H1 (cell line): ENCODE measurements around the gene PDE8B. TPM values are rescaled to one million over a fixed set of nuclear protein-coding genes. Genes with fewer than 3 reads are reported as not detected.

Experiments used
- CTCF ChIA-PET: fragments of 300-600 bp; sonication (Branson Sonifier 250); formaldehyde crosslinking; loops from one replicate; lab custom pipeline; 2021; ENCODE audit not compliant: partially characterized antibody; lab: Charles Lee
- POLR2A ChIA-PET: fragments of 300-600 bp; sonication (Branson Sonifier 250); formaldehyde crosslinking; loops from one replicate; lab custom pipeline; 2021; ENCODE audit warnings: inconsistent platforms; ENCODE audit not compliant: partially characterized antibody; lab: Charles Lee
- DNase-seq, 2 experiments: peaks; one replicate each; pipeline versions ENCODE4 v3.0.0 to v3.0.0-alpha.2; 2010 to 2022; ENCODE audit warnings: low spot score in 2 of 2, low read depth in 1 of 2, mixed read lengths in 1 of 2
- FAIRE-seq: peaks from 2 replicates; lab custom pipeline; 2011; peaks lifted over from hg19 to GRCh38; lab: Jason Lieb, UNC
- H2AFZ ChIP-seq: 2 replicates; pipeline ENCODE4 v1.8.1; 2012; ENCODE audit warnings: low read length, inconsistent platforms
- H2AK5ac ChIP-seq: 2 replicates; pipeline ENCODE4 v1.6.1; 2013; ENCODE audit warnings: low read depth, low read length
- H2BK120ac ChIP-seq: replicated peaks from 2 replicates; pipeline ENCODE3; 2013; ENCODE audit warnings: low read depth, low read length, inconsistent platforms
- H2BK12ac ChIP-seq: 2 replicates; pipeline ENCODE4 v1.6.1; 2013; ENCODE audit warnings: low read depth, low read length
- H2BK15ac ChIP-seq: 2 replicates; pipeline ENCODE4 v1.6.1; 2013; ENCODE audit warnings: low read length
- H2BK20ac ChIP-seq: 2 replicates; pipeline ENCODE4 v1.6.1; 2013; ENCODE audit warnings: low read length
- H2BK5ac ChIP-seq: 2 replicates; pipeline ENCODE4 v1.6.1; 2013; ENCODE audit warnings: low read depth, low read length
- H3K14ac ChIP-seq: 2 replicates; pipeline ENCODE4 v1.6.1; 2013; ENCODE audit warnings: inconsistent platforms; ENCODE audit not compliant: insufficient read length
- H3K18ac ChIP-seq: 2 replicates; pipeline ENCODE4 v1.6.1; 2013; ENCODE audit warnings: low read length; ENCODE audit errors: extremely low read depth
- H3K23ac ChIP-seq: 2 replicates; pipeline ENCODE4 v1.6.1; 2013; ENCODE audit warnings: inconsistent platforms; ENCODE audit not compliant: insufficient read length
- H3K23me2 ChIP-seq: 2 replicates; pipeline ENCODE4 v1.6.1; 2013; ENCODE audit warnings: low read depth, low read length
- H3K27ac ChIP-seq: 2 replicates; pipeline ENCODE4 v1.6.1; 2011; ENCODE audit warnings: low read depth, low read length, inconsistent platforms
- H3K27me3 ChIP-seq, 4 experiments: replicated peaks in 1 of 4; 1 replicate in 1 of 4; 2 replicates in 3 of 4; pipeline versions ENCODE4 v1.6.1 to v1.8.1; 2011 to 2013; ENCODE audit warnings: low read length in 3 of 4, mild to moderate bottlenecking in 3 of 4, inconsistent platforms in 2 of 4, mixed read lengths in 2 of 4, moderate library complexity in 1 of 4; ENCODE audit not compliant: control insufficient read depth in 3 of 4, insufficient read depth in 3 of 4; ENCODE audit errors: extremely low read depth in 1 of 4
- H3K36me3 ChIP-seq, 4 experiments: 2 replicates each; pipeline versions ENCODE4 v1.6.1 to v1.8.1; 2011 to 2013; ENCODE audit warnings: mild to moderate bottlenecking in 4 of 4, low read length in 3 of 4, moderate library complexity in 2 of 4, control low read depth in 1 of 4, inconsistent platforms in 1 of 4; ENCODE audit not compliant: insufficient read depth in 4 of 4, control insufficient read depth in 2 of 4
- H3K4ac ChIP-seq: replicated peaks from 2 replicates; pipeline ENCODE3; 2013; ENCODE audit warnings: low read length, low read depth, mixed read lengths, inconsistent platforms; ENCODE audit not compliant: insufficient read length
- H3K4me1 ChIP-seq, 4 experiments: replicated peaks in 1 of 4; 1 replicate in 1 of 4; 2 replicates in 3 of 4; pipeline versions ENCODE4 v1.6.1 to v1.8.1; 2011 to 2013; ENCODE audit warnings: low read length in 3 of 4, inconsistent platforms in 2 of 4, mixed read lengths in 1 of 4; ENCODE audit not compliant: insufficient read depth in 4 of 4, control insufficient read depth in 3 of 4
- H3K4me2 ChIP-seq, 2 experiments: 2 replicates each; pipeline versions ENCODE4 v1.6.1 to v1.8.1; 2011 to 2013; ENCODE audit warnings: low read depth in 2 of 2, low read length in 2 of 2, control low read depth in 1 of 2, inconsistent platforms in 1 of 2, mild to moderate bottlenecking in 1 of 2; ENCODE audit not compliant: insufficient read depth in 1 of 2
- H3K4me3 ChIP-seq, 4 experiments: fragments of 200-600, 300-600 bp in 1 of 4; sonication (generic), shearing (Covaris generic), sonication (Bioruptor Twin) in 1 of 4; 2 replicates each; pipeline versions ENCODE4 v1.5.1 to v1.8.1; 2011 to 2016; ENCODE audit warnings: low read length in 4 of 4, low read depth in 3 of 4, control low read depth in 2 of 4, inconsistent platforms in 2 of 4, mild to moderate bottlenecking in 2 of 4, mixed read lengths in 1 of 4, moderate library complexity in 1 of 4; ENCODE audit not compliant: insufficient read depth in 2 of 4; ENCODE audit errors: extremely low read depth in 1 of 4
- H3K56ac ChIP-seq: replicated peaks from 2 replicates; pipeline ENCODE3; 2013; ENCODE audit warnings: low read depth, mild to moderate bottlenecking, mixed read lengths, low read length, inconsistent platforms; ENCODE audit not compliant: insufficient read length
- H3K79me1 ChIP-seq: 2 replicates; pipeline ENCODE4 v1.6.1; 2013; ENCODE audit warnings: low read depth, low read length, control low read depth
- H3K79me2 ChIP-seq, 2 experiments: 2 replicates each; pipeline versions ENCODE4 v1.6.1 to v1.8.1; 2012 to 2013; ENCODE audit warnings: low read length in 2 of 2, mild to moderate bottlenecking in 2 of 2, inconsistent platforms in 1 of 2; ENCODE audit not compliant: insufficient read depth in 2 of 2, control insufficient read depth in 1 of 2
- H3K9ac ChIP-seq, 4 experiments: replicated peaks in 1 of 4; 1 replicate in 1 of 4; 2 replicates in 3 of 4; pipeline versions ENCODE4 v1.6.1 to v1.8.1; 2011 to 2013; ENCODE audit warnings: low read depth in 3 of 4, low read length in 3 of 4, control low read depth in 2 of 4, mild to moderate bottlenecking in 2 of 4, moderate library complexity in 2 of 4, inconsistent platforms in 1 of 4; ENCODE audit errors: extremely low read depth in 1 of 4
- H3K9me3 ChIP-seq, 2 experiments: 2 replicates each; pipeline versions ENCODE4 v1.6.1 to v1.8.1; 2012 to 2013; ENCODE audit warnings: mild to moderate bottlenecking in 2 of 2, moderate library complexity in 2 of 2, control low read depth in 1 of 2, inconsistent platforms in 1 of 2, low read depth in 1 of 2, low read length in 1 of 2, mixed read lengths in 1 of 2; ENCODE audit not compliant: insufficient read depth in 2 of 2
- H4K20me1 ChIP-seq, 2 experiments: replicated peaks in 1 of 2; 2 replicates each; pipeline versions ENCODE3 to v1.8.1; 2011 to 2013; ENCODE audit warnings: inconsistent platforms in 2 of 2, low read length in 2 of 2, mild to moderate bottlenecking in 1 of 2; ENCODE audit not compliant: insufficient read depth in 2 of 2, control insufficient read depth in 1 of 2
- H4K5ac ChIP-seq: 2 replicates; pipeline ENCODE4 v1.6.1; 2013; ENCODE audit warnings: low read length, low read depth, mixed read lengths, inconsistent platforms; ENCODE audit not compliant: insufficient read length
- H4K8ac ChIP-seq: 2 replicates; pipeline ENCODE4 v1.8.0; 2013; ENCODE audit warnings: mild to moderate bottlenecking, moderate library complexity, low read length, inconsistent platforms; ENCODE audit not compliant: insufficient read depth; ENCODE audit errors: extremely low read depth
- H4K91ac ChIP-seq: replicated peaks from 2 replicates; pipeline ENCODE3; 2013; ENCODE audit warnings: low read length, mixed read lengths, inconsistent platforms; ENCODE audit not compliant: insufficient read length
- ATF2 ChIP-seq: IDR thresholded peaks from 2 replicates; pipeline ENCODE4 v1.6.1; 2012; ENCODE audit warnings: low read length, inconsistent platforms
- BACH1 ChIP-seq: IDR thresholded peaks from 2 replicates; pipeline ENCODE4 v1.6.1; 2012; ENCODE audit warnings: low read length, improper control_type of control experiment
- BRCA1 ChIP-seq: IDR thresholded peaks from 2 replicates; pipeline ENCODE4 v1.6.1; 2012; ENCODE audit warnings: low read depth, low read length, improper control_type of control experiment
- CBX8 ChIP-seq: fragments of 300-800, 300-1000 bp; sonication (generic); IDR thresholded peaks from 2 replicates; pipeline ENCODE4 v1.7.1; 2016; ENCODE audit warnings: low read depth, low read length, borderline replicate concordance
- EP300 ChIP-seq, 2 experiments: IDR thresholded peaks; 1 replicate in 1 of 2; 2 replicates in 1 of 2; pipeline ENCODE4 v1.6.1; 2011 to 2012; ENCODE audit warnings: low read depth in 2 of 2, low read length in 2 of 2, mild to moderate bottlenecking in 2 of 2, borderline replicate concordance in 1 of 2, inconsistent platforms in 1 of 2, moderate library complexity in 1 of 2
- KDM4A ChIP-seq: IDR thresholded peaks from one replicate; pipeline ENCODE4 v1.7.1; 2012; ENCODE audit warnings: low read depth, mild to moderate bottlenecking, moderate library complexity, low read length, inconsistent platforms; ENCODE audit not compliant: severe bottlenecking
- RBBP5 ChIP-seq: IDR thresholded peaks from 2 replicates; pipeline ENCODE4 v1.7.1; 2012; ENCODE audit warnings: low read depth, mild to moderate bottlenecking, inconsistent platforms, low read length, moderate library complexity, borderline replicate concordance
- SIX5 ChIP-seq: IDR thresholded peaks from 2 replicates; pipeline ENCODE4 v1.6.1; 2011; ENCODE audit warnings: mild to moderate bottlenecking, low read depth, low read length
- SUZ12 ChIP-seq: fragments of 200-600 bp; sonication (generic); IDR thresholded peaks from 2 replicates; pipeline ENCODE4 v1.6.1; 2012; ENCODE audit warnings: mild to moderate bottlenecking, inconsistent platforms, low read length, moderate library complexity, mixed read lengths
- polyA plus RNA-seq, 7 experiments: library from polyadenylated mRNA; depleted of rRNA in 3 of 7; stranded (reverse) in 5 of 7; unstranded in 2 of 7; fragments of >200 nt in 5 of 7; fragments of 200-250 nt in 2 of 7; gene quantifications; 1 replicate in 5 of 7; 2 replicates in 1 of 7; 4 replicates in 1 of 7; pipeline versions ENCODE4 v1.2.1 to v1.2.3, GENCODE V29; 2011 to 2013; ENCODE audit warnings: missing spikeins in 2 of 7, mixed read lengths in 2 of 7
- total RNA-seq: library from RNA; stranded (reverse); fragmentation: NEBNext Ultra II Directional; extraction: Animal tissue kit (Norgen Biotek cat#: 25700); gene quantifications from 2 replicates; pipeline ENCODE4 v1.2.1, GENCODE V29; 2021
- TF ChIP-seq, protein P1 (sequence below), 3 experiments: IDR thresholded peaks; 1 replicate in 2 of 3; 2 replicates in 1 of 3; pipeline versions ENCODE4 v1.5.1 to v1.6.1; 2011; ENCODE audit warnings: low read length in 3 of 3, mild to moderate bottlenecking in 3 of 3, inconsistent platforms in 2 of 3, low read depth in 1 of 3, moderate library complexity in 1 of 3; ENCODE audit not compliant: insufficient read depth in 1 of 3; ENCODE audit errors: control extremely low read depth in 1 of 3

PDE8B gene
- total and polyA plus RNA-seq, 2 of the 8 experiments (the other 6 are each of a cell fraction or from before 2014, with no cell fraction given) = 0.32 to 1.1 TPM

DNA sequence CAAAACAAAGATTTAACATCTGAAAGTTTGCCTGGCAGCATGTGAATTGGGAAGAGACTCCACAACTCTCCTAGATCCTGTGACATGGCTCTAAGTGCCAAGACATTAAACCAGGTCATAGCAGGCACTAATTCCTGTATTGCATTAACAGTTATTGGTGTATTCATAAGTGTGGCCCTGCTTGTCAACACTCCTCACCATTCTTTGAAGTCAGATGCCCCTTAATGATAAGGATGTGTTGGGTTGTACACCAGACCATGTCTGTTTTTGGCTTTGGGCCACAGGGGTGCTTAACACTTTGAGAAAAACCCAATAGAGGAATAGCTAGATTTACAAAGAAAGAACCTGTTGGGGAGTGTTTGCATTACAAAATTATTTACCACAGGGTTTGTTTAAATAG, 43.4 kb upstream of the PDE8B start:
- Histone ChIP-seq H3K9ac (no peak overlapping the region), H2BK120ac (no peak overlapping the region), H3K27me3 (no peaks in the 10 kb centered on the region; a peak in 1 of 7 replicates), H3K9me3 (no peaks in the 10 kb centered on the region), H2BK15ac (no peak overlapping the region), H2BK12ac (no peak overlapping the region), H4K20me1 (no peaks in the 10 kb centered on the region), H2BK20ac (no peak overlapping the region), H3K4me2 (no peak overlapping the region), H3K56ac (no peak overlapping the region), H4K5ac (no peak overlapping the region), H2AK5ac (no peak overlapping the region), H3K79me2 (no peaks in the 10 kb centered on the region), H3K79me1 (no peaks in the 10 kb centered on the region), H3K4me1 (no peaks in the 10 kb centered on the region), H3K23me2 (no peaks in the 10 kb centered on the region), H3K36me3 (no peaks in the 10 kb centered on the region), H3K4me3 (no peak overlapping the region), H3K4ac (no peak overlapping the region), H2AFZ (no peak overlapping the region), H3K18ac (no peak overlapping the region), H4K91ac (no peak overlapping the region), H3K23ac (no peak overlapping the region), H2BK5ac (no peak overlapping the region), H3K14ac (no peak overlapping the region), H4K8ac (no peak overlapping the region), H3K27ac (no peak overlapping the region)
- ChIA-PET CTCF (no interaction called here), POLR2A (interaction anchor here (1.3 kb wide), 1 partner anchor 13 kb away, joined by 3 read pairs; no protein-coding TSS in a partner anchor)
- no peak for FAIRE-seq
- DNase-seq = no peak
- no peak for TF ChIP-seq RBBP5
- TF ChIP-seq ATF2 = no peak
- no peak for TF ChIP-seq CBX8
- no peak for TF ChIP-seq KDM4A
- TF ChIP-seq, protein P1, sequence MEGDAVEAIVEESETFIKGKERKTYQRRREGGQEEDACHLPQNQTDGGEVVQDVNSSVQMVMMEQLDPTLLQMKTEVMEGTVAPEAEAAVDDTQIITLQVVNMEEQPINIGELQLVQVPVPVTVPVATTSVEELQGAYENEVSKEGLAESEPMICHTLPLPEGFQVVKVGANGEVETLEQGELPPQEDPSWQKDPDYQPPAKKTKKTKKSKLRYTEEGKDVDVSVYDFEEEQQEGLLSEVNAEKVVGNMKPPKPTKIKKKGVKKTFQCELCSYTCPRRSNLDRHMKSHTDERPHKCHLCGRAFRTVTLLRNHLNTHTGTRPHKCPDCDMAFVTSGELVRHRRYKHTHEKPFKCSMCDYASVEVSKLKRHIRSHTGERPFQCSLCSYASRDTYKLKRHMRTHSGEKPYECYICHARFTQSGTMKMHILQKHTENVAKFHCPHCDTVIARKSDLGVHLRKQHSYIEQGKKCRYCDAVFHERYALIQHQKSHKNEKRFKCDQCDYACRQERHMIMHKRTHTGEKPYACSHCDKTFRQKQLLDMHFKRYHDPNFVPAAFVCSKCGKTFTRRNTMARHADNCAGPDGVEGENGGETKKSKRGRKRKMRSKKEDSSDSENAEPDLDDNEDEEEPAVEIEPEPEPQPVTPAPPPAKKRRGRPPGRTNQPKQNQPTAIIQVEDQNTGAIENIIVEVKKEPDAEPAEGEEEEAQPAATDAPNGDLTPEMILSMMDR (IDR thresholded peaks at IDR 0.05; ENCODE audit: control extremely low read depth in 1 of 3, insufficient read depth in 1 of 3, low read depth in 1 of 3, low read length in 3 of 3) = no peak
- no peak for TF ChIP-seq BRCA1
- no peak for TF ChIP-seq SIX5
- no peak for TF ChIP-seq EP300 (IDR thresholded peaks at IDR 0.05; ENCODE audit: borderline replicate concordance in 1 of 2, low read depth in 2 of 2, low read length in 2 of 2)
- TF ChIP-seq BACH1 = no peak
- TF ChIP-seq SUZ12 = no peak
